Panc1 (cell line): ENCODE data around the gene ALDH7A1. TPM values are rescaled to one million over a fixed set of nuclear protein-coding genes. Genes with fewer than 3 reads are reported as not detected.

ENCODE experiments used
- ATAC-seq: fragments of 200-7000 bp; cut with Tn5 transposase; 2 replicates; pipeline ENCODE4 v1.9.1; 2020; ENCODE audit warnings: mild to moderate bottlenecking, moderate library complexity
- BruUV-seq: library from RNA; stranded (reverse); fragments of 400-500 nt; replicated peaks from 2 replicates; lab custom pipeline; 2021; lab: Mats Ljungman, UMichigan
- CTCF ChIA-PET: fragments of 300-600 bp; sonication (Branson Sonifier 250); formaldehyde crosslinking; loops from one replicate; lab custom pipeline; 2022; ENCODE audit warnings: antibody characterized with exemption; lab: Charles Lee
- POLR2A ChIA-PET: fragments of 300-600 bp; sonication (Branson Sonifier 250); formaldehyde crosslinking; loops from one replicate; lab custom pipeline; 2022; ENCODE audit warnings: antibody characterized with exemption; lab: Charles Lee
- DNase-seq: peaks from one replicate; pipeline ENCODE4 v3.0.0-alpha.2; 2010; ENCODE audit warnings: low read depth, low spot score
- H3K27ac ChIP-seq: 2 replicates; pipeline ENCODE4 v1.5.1; 2011; ENCODE audit warnings: mild to moderate bottlenecking, low read length, inconsistent platforms
- H3K27me3 ChIP-seq: fragments of 200-500 bp; sonication (Bioruptor generic); 2 replicates; pipeline ENCODE4 v1.6.0; 2014; ENCODE audit warnings: low read length, inconsistent platforms; ENCODE audit not compliant: control insufficient read depth, insufficient read depth
- H3K36me3 ChIP-seq: fragments of 200-500 bp; sonication (Bioruptor generic); 2 replicates; pipeline ENCODE4 v1.5.1; 2014; ENCODE audit warnings: inconsistent platforms, mild to moderate bottlenecking, low read length, moderate library complexity; ENCODE audit not compliant: control insufficient read depth, insufficient read depth
- H3K4me1 ChIP-seq: 2 replicates; pipeline ENCODE4 v1.5.1; 2011; ENCODE audit warnings: inconsistent platforms, mild to moderate bottlenecking, low read length, moderate library complexity; ENCODE audit not compliant: control insufficient read depth, insufficient read depth
- H3K4me3 ChIP-seq, 2 experiments: 2 replicates each; pipeline ENCODE4 v1.5.1; 2011 to 2012; ENCODE audit warnings: low read depth in 2 of 2, low read length in 2 of 2, mild to moderate bottlenecking in 2 of 2, inconsistent platforms in 1 of 2, moderate library complexity in 1 of 2
- H3K9me3 ChIP-seq: fragments of 200-500 bp; sonication (Bioruptor generic); 2 replicates; pipeline ENCODE4 v1.5.1; 2014; ENCODE audit warnings: low read depth, mild to moderate bottlenecking, inconsistent platforms, low read length, moderate library complexity; ENCODE audit not compliant: control insufficient read depth, insufficient read depth
- POLR2AphosphoS5 ChIP-seq: IDR thresholded peaks from 2 replicates; pipeline ENCODE4 v1.6.1; 2012; ENCODE audit warnings: mild to moderate bottlenecking, low read depth, low read length, moderate library complexity
- SIN3A ChIP-seq: IDR thresholded peaks from 2 replicates; pipeline ENCODE4 v1.6.1; 2012; ENCODE audit warnings: low read depth, mild to moderate bottlenecking, low read length, moderate library complexity, borderline replicate concordance; ENCODE audit not compliant: insufficient read depth
- TCF7L2 ChIP-seq: IDR thresholded peaks from 2 replicates; pipeline ENCODE4 v1.6.1; 2011; ENCODE audit warnings: mild to moderate bottlenecking, low read depth, low read length, inconsistent platforms
- in situ Hi-C: cut with HindIII; loops from 2 replicates; pipeline ENCODE4 v1.10.0; 2016; ENCODE audit warnings: low sequenced_read_pairs, low pct_unique_long_range_greater_than_20kb
- intact Hi-C: fragments of 100-400 bp; cut with micrococcal nuclease; formaldehyde crosslinking; loops from one replicate; pipeline ENCODE4 v1.10.0; 2022; ENCODE audit not compliant: unreplicated experiment
- total RNA-seq: library from RNA; stranded (reverse); gene quantifications from one replicate; pipeline ENCODE4 v1.2.1, GENCODE V29; 2021; ENCODE audit not compliant: unreplicated experiment
- TF ChIP-seq, protein P1 (sequence below), 2 experiments: IDR thresholded peaks; 2 replicates each; pipeline ENCODE4 v1.6.1; 2011 to 2012; ENCODE audit warnings: low read depth in 2 of 2, control low read depth in 1 of 2, low read length in 1 of 2, mild to moderate bottlenecking in 1 of 2, moderate library complexity in 1 of 2; ENCODE audit not compliant: insufficient read depth in 1 of 2
- TF ChIP-seq, protein P2 (sequence below): fragments of 450-650 bp; IDR thresholded peaks from 2 replicates; pipeline ENCODE4 v1.5.1; 2017; ENCODE audit warnings: mild to moderate bottlenecking

ALDH7A1 gene
- total RNA-seq, 1 experiment from 2014 or later: 52.9 TPM

DNA sequence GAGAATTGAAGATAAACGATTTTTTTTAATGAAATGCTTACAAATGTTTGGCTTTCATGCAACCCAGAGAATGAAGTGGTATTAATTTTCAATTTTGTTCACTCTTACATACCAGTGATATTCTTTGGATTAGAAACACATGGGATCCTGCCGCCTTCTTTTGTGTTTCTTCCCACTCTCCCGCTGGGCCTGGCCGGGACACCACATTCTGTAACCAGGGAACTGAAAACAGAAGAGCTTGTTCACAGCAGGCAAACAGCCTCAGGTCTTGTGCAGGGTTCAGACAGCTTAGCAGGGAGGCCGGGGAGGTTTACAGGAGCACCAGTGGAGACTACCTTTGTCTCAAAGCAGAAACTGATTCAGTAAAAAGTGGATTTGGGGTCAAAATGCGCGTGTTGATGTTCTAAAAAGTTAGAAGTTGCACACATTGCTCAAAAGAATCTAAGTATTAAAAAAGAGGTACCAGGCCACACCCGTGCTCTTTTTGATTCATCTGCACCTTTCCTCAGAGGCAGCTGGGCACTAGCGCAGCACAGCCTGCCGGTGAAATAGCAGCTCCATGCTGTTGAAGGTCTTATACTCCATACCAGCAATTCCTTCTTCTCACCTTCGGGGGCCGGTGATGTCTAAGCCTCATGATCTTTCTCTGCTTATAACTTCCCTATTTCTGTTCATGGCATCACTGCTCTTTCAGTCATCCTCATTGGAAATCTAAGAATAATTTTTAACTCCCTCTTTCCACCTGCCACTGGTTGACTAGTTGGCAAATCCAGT is 104.7 kb downstream of the ALDH7A1 start:
- ChIA-PET CTCF (interaction anchor here (1.2 kb wide), 1 partner anchor 9 kb away, joined by 3 read pairs; no protein-coding TSS in a partner anchor), POLR2A (no interaction called here)
- H3K27me3 ChIP-seq: no peaks in the 10 kb centered on the region
- H3K4me1 ChIP-seq: no peaks in the 10 kb centered on the region
- no peak overlapping the region for H3K4me3 ChIP-seq
- in situ Hi-C loops (no loop called here), intact Hi-C loops (no loop called here)
- TF ChIP-seq TCF7L2: no peak
- no peak for TF ChIP-seq POLR2AphosphoS5
- no peak for TF ChIP-seq SIN3A
- TF ChIP-seq, protein P1, sequence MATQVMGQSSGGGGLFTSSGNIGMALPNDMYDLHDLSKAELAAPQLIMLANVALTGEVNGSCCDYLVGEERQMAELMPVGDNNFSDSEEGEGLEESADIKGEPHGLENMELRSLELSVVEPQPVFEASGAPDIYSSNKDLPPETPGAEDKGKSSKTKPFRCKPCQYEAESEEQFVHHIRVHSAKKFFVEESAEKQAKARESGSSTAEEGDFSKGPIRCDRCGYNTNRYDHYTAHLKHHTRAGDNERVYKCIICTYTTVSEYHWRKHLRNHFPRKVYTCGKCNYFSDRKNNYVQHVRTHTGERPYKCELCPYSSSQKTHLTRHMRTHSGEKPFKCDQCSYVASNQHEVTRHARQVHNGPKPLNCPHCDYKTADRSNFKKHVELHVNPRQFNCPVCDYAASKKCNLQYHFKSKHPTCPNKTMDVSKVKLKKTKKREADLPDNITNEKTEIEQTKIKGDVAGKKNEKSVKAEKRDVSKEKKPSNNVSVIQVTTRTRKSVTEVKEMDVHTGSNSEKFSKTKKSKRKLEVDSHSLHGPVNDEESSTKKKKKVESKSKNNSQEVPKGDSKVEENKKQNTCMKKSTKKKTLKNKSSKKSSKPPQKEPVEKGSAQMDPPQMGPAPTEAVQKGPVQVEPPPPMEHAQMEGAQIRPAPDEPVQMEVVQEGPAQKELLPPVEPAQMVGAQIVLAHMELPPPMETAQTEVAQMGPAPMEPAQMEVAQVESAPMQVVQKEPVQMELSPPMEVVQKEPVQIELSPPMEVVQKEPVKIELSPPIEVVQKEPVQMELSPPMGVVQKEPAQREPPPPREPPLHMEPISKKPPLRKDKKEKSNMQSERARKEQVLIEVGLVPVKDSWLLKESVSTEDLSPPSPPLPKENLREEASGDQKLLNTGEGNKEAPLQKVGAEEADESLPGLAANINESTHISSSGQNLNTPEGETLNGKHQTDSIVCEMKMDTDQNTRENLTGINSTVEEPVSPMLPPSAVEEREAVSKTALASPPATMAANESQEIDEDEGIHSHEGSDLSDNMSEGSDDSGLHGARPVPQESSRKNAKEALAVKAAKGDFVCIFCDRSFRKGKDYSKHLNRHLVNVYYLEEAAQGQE (IDR thresholded peaks at IDR 0.05; ENCODE audit: insufficient read depth in 1 of 2, low read depth in 2 of 2, low read length in 1 of 2): no peak
- TF ChIP-seq, protein P2, sequence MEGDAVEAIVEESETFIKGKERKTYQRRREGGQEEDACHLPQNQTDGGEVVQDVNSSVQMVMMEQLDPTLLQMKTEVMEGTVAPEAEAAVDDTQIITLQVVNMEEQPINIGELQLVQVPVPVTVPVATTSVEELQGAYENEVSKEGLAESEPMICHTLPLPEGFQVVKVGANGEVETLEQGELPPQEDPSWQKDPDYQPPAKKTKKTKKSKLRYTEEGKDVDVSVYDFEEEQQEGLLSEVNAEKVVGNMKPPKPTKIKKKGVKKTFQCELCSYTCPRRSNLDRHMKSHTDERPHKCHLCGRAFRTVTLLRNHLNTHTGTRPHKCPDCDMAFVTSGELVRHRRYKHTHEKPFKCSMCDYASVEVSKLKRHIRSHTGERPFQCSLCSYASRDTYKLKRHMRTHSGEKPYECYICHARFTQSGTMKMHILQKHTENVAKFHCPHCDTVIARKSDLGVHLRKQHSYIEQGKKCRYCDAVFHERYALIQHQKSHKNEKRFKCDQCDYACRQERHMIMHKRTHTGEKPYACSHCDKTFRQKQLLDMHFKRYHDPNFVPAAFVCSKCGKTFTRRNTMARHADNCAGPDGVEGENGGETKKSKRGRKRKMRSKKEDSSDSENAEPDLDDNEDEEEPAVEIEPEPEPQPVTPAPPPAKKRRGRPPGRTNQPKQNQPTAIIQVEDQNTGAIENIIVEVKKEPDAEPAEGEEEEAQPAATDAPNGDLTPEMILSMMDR: no peak
- H3K9me3 ChIP-seq: no peaks in the 10 kb centered on the region
- no peaks in the 10 kb centered on the region; the same call in 1 of the 2 replicates for H3K36me3 ChIP-seq
- BruUV-seq: no TSS peak
- DNase-seq: no peak
- no peak overlapping the region for H3K27ac ChIP-seq
- no peak for ATAC-seq

DNA sequence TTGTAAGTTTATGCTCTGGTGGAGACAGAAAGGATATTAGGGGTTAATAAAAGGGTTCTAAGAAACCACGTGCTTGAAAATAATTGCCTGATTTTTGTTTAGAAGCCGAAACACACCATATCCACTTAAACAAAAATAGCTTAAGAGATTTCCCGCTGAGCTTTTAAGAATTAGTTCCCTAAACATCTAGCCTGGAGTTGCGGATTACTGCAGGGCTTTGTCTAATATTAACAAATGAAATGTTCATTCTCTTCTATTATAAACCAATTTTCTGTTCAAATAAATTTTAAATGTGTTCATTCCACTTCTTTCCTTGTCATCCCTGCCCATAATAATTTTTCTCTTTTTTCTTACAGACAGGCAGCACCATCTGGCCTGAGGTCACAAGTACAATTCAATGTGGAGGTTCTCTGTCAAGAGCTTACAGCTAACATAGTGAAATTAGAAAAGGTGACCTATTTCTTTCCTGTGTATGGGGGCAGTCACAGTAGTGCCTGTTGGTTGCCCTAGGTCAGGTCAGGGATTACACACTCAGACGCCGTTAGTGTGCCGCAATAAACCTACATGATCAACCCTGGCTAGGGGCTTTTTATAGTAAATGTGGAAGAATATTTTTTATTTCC is 106.5 kb downstream of the ALDH7A1 start:
- no peaks in the 10 kb centered on the region for H3K9me3 ChIP-seq
- intact Hi-C loops (no loop called here), in situ Hi-C loops (no loop called here)
- H3K27ac ChIP-seq: no peak overlapping the region
- BruUV-seq: no TSS peak
- H3K36me3 ChIP-seq: no peaks in the 10 kb centered on the region; the same call in 1 of the 2 replicates
- H3K4me3 ChIP-seq: no peak overlapping the region
- no peak for TF ChIP-seq SIN3A
- TF ChIP-seq TCF7L2: no peak
- TF ChIP-seq, protein P1 (IDR thresholded peaks at IDR 0.05; ENCODE audit: insufficient read depth in 1 of 2, low read depth in 2 of 2, low read length in 1 of 2): no peak
- no peak for TF ChIP-seq POLR2AphosphoS5
- TF ChIP-seq, protein P2: no peak
- CTCF ChIA-PET: no interaction called here
- no peaks in the 10 kb centered on the region for H3K27me3 ChIP-seq
- POLR2A ChIA-PET: no interaction called here
- no peak for DNase-seq
- no peak for ATAC-seq
- no peaks in the 10 kb centered on the region for H3K4me1 ChIP-seq
